IPS-18a (cell line): ENCODE data around the gene SIK1.
"Not testable (repeated sequence)": the region's sequence is repeated elsewhere in the genome, so short reads cannot be mapped to it uniquely, and the experiment has no call there.

ENCODE experiments used
- H3K27ac ChIP-seq: one replicate; pipeline ENCODE4 v1.5.1; 2013; ENCODE audit warnings: low read length
- H3K27me3 ChIP-seq: one replicate; pipeline ENCODE4 v1.6.1; 2013; ENCODE audit warnings: mild to moderate bottlenecking, low read length; ENCODE audit not compliant: control insufficient read depth, insufficient read depth
- H3K36me3 ChIP-seq: one replicate; pipeline ENCODE4 v1.6.1; 2013; ENCODE audit warnings: low read depth, low read length; ENCODE audit not compliant: control insufficient read depth
- H3K4me1 ChIP-seq: one replicate; pipeline ENCODE4 v1.6.1; 2013; ENCODE audit warnings: low read depth, low read length; ENCODE audit not compliant: control insufficient read depth
- H3K4me3 ChIP-seq: one replicate; pipeline ENCODE4 v1.5.1; 2013; ENCODE audit warnings: low read length
- H3K9ac ChIP-seq: one replicate; pipeline ENCODE4 v1.6.1; 2013; ENCODE audit warnings: mild to moderate bottlenecking, low read length, moderate library complexity
- H3K9me3 ChIP-seq: one replicate; pipeline ENCODE4 v1.6.1; 2013; ENCODE audit warnings: low read depth, low read length; ENCODE audit not compliant: control insufficient read depth

The SIK1 gene

DNA sequence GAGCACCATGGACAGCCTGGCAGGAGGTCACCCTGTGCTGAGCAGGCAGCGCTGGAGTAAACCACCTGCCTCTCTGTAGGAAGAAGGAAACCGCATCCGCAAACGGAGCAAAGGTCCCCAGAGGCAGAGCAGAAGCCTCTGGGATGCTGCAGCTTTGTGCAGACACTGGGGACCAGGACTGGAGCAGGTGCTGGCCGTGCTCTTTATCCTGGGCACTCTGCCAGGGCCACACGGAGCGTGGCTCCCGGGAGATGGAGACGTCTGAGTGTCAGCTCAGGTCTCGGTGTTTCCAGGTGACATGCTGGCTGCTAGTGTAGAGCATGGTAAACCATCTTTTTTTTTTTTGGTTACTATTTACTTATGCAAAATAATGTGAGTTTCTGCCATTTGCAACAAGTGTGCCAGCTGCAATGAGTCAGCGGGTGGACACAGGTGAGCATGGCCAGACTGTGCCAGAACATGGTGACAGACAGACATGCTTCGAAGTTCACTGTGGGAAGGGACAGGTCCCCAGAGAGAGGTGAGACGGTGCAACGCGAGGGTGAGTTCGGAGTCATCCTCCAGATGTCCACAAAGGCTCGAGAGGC is 4.0 kb upstream of the SIK1 start:
- H3K27me3 ChIP-seq, H3K36me3 ChIP-seq, H3K27ac ChIP-seq, H3K4me1 ChIP-seq, H3K4me3 ChIP-seq, H3K9ac ChIP-seq, H3K9me3 ChIP-seq: not testable (repeated sequence)

DNA sequence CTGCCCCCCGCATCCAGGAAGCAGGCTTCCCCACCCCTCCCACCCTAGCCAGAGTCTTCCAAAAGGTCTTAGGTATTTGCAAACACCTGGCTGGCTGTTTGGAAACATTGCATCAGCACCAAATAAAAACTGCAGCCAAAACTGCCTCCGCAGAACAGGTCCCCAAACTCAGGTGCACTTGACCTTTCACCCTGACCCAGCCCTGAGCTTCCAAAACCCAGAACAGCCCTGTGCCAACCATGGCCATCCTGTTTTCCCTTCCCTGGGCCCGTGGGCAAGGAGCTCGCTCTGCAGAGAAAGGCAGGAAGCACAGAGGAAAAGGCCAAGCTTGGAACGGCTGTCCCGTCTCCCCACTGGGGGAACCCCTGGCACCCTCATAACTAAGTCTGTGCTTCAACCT is 2.0 kb upstream of the SIK1 start:
- H3K27ac ChIP-seq, result not testable (repeated sequence)

DNA sequence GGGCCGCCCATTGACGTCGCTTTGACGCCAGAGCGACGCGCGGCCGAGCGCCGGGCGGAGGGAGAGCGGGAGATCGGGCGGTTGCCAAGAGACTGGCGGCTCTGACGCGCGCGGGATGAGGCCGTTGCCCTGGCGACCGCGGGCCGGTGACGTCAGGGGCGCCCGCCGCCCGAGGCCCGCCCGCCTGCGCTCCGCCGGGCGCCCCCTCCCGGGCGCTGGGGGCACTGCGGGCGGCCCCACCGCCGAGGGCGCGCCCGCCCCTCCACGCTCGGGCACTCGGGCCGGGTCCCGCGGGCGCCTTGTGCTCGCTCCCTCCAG is 270 bp upstream of the SIK1 start:
- not testable (repeated sequence) for H3K9ac ChIP-seq, H3K4me3 ChIP-seq, H3K36me3 ChIP-seq, H3K27ac ChIP-seq, H3K4me1 ChIP-seq, H3K27me3 ChIP-seq, H3K9me3 ChIP-seq

More for the DNA sequence above, 2.0 kb upstream of the SIK1 start:
- H3K27me3 ChIP-seq, H3K9me3 ChIP-seq, H3K4me1 ChIP-seq, H3K9ac ChIP-seq, H3K4me3 ChIP-seq, H3K36me3 ChIP-seq: not testable (repeated sequence)

DNA sequence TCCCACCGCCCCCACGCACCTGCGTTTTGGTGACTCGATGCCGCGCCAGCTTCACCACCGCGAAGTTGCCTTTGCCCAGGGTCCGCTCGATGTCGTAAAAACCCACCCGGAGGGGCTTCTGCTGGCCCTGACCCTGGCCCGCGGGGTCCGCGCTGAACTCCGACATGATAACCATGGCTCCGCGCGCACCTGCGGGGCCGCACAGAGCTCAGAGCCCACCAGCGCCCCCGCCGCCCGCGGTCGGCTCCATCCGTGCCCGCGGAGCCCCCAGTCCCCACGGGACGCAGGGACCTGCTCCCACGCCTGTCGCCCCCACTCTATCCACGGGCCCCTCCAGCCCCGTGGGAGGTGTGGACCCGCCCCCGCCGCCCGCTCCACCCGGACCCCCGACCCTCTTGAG is 927 bp downstream of the SIK1 start:
- H3K27ac ChIP-seq, H3K27me3 ChIP-seq, H3K9ac ChIP-seq: not testable (repeated sequence)

DNA sequence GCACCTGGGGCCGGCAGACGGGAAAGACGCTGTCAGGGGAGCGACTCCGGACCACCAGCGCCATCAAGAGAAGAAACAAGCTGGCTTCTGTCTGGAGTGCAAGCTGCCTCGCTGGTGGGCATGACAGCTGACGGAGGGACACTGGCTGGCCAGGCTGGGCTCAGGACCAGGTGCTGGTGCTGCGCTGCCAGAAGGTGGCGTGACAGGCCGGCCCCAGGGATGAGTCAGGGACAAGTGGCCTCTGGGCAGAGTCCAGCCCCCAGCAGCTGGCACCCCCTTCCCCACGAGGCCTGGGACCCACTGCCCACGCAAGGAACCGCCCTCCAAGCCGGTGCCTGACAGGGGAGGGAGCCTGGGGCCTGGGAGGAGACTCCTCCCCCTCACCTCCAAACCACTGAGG is 7.5 kb downstream of the SIK1 start:
- H3K27me3 ChIP-seq, H3K9ac ChIP-seq, H3K4me3 ChIP-seq, H3K9me3 ChIP-seq, H3K4me1 ChIP-seq, H3K27ac ChIP-seq, H3K36me3 ChIP-seq: not testable (repeated sequence)

More for the DNA sequence above, 927 bp downstream of the SIK1 start:
- H3K36me3 ChIP-seq, H3K4me3 ChIP-seq, H3K4me1 ChIP-seq, H3K9me3 ChIP-seq: not testable (repeated sequence)

- H3K4me1 ChIP-seq, H3K4me3 ChIP-seq, H3K36me3 ChIP-seq, H3K9me3 ChIP-seq, H3K9ac ChIP-seq, H3K27ac ChIP-seq, H3K27me3 ChIP-seq: not testable (repeated sequence)
Observed at GRCh38 chr21:43414576-43414975, 12.4 kb downstream of the SIK1 start.

GRCh38 chr21:43412020-43412788 is 14.7 kb downstream of the SIK1 start:
- H3K9ac ChIP-seq, H3K36me3 ChIP-seq, H3K27me3 ChIP-seq, H3K4me1 ChIP-seq, H3K4me3 ChIP-seq, H3K27ac ChIP-seq, H3K9me3 ChIP-seq: not testable (repeated sequence)

DNA sequence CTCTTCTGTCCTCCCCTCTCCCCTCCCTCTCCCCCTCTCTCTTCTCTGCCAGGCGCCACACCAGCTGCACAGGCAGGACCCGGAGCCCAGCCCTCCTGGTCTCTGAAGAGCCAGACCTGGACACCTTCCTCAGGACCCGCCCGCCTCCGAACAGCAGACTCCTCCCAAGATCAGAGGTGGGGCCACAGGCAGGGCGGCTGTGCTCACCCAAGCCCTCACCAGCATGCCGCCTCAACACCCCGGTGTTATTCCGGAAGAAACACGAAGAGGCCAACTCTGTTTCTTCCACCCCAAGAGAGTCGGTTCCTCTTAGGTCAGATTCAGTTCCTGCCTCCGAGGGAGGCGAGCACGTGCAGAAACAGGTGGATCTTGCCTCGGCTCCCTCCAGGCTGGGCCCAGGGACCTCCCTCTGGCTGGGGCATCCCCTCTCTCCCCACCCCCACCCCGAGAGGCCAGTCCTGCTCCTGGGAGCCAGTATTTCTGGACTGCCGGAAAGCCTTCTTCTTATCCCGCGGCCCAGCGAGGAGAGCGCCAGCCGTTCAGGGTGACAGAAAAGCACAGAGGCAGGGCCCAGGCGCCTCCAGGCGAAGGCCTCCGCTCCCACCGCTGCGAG is 16.4 kb downstream of the SIK1 start:
- H3K36me3 ChIP-seq, H3K27ac ChIP-seq, H3K4me3 ChIP-seq, H3K9ac ChIP-seq, H3K9me3 ChIP-seq, H3K4me1 ChIP-seq, H3K27me3 ChIP-seq: not testable (repeated sequence)

DNA sequence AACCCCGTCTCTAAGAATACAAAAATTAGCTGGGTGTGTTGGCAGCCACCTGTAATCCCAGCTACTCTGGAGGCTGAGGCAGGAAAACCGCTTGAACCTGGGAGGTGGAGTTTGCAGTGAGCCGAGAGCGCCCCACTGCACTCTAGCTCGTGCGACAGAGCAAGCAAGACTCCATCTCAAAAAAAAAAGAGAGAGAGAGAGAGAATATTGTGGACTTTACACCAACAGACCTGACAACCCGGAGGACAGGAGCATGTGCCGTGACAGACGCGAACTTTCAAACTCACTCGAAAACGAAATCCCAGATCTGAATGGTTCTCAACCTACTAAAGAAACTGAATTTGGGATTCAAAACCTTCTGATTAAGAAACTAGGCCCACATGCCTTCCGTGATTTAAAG is 19.8 kb downstream of the SIK1 start:
- not testable (repeated sequence) for H3K4me3 ChIP-seq, H3K4me1 ChIP-seq, H3K9me3 ChIP-seq, H3K27me3 ChIP-seq, H3K9ac ChIP-seq, H3K36me3 ChIP-seq, H3K27ac ChIP-seq

DNA sequence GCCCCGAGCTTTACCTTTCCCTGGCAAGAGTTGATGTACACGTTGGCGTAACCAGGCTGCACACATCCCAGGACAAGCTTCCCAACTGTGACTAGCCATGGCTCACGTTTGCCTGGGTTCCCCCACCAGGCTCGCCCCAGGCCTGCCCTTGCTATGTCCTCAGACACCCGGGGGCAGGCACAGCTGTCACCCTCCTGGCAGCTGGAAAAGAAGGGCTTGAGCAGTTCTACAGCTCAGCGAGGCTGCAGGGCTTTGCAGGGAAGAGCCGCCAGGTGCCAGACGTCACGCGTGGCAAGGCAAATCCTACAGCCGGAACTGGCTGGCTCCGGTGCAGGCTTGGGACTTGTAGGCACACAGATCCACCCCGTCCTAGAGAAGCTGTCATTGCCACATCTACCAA is 22.5 kb downstream of the SIK1 start:
- H3K9me3 ChIP-seq, H3K9ac ChIP-seq, H3K4me1 ChIP-seq, H3K27me3 ChIP-seq, H3K27ac ChIP-seq, H3K4me3 ChIP-seq, H3K36me3 ChIP-seq: not testable (repeated sequence)

DNA sequence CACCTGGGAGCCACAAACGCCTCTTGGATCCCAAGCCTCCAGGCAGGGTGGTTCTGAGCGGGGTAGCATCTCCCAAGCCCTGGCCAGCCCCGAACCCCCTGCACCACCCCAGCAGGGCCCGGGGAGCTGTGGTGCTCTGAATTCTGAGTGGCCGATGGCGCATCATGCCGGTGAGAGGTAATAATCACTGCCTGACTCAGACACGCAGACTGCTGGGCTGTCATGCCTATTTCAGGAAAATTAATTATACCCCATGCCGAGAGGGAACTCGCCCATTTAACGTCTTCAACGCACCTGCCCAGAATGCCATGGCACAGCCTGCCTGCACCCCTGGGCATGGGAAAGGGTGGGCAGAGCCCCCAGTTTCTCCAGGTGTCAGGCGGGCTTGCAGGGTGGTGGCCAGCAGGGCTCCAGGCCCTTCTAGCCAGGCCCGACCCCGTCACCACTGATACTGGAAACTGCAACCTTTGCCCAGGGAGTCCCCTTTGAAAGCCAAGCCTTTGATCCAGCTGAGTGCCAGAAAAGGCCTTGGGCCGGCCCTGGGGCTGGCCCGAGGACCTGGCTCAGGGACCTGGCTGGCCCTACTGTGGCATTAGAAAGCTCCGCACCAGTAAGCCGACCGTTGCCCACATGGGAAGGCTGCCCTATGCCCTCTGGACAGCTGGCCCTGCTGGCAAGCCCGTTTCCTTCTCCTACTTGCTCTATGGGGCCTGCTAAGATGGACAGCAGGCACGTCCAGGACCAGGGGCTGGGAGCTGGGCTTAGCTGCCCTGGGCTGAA is 23.1 kb downstream of the SIK1 start:
- H3K27me3 ChIP-seq, H3K4me3 ChIP-seq, H3K9ac ChIP-seq, H3K9me3 ChIP-seq, H3K4me1 ChIP-seq, H3K36me3 ChIP-seq, H3K27ac ChIP-seq: not testable (repeated sequence)

DNA sequence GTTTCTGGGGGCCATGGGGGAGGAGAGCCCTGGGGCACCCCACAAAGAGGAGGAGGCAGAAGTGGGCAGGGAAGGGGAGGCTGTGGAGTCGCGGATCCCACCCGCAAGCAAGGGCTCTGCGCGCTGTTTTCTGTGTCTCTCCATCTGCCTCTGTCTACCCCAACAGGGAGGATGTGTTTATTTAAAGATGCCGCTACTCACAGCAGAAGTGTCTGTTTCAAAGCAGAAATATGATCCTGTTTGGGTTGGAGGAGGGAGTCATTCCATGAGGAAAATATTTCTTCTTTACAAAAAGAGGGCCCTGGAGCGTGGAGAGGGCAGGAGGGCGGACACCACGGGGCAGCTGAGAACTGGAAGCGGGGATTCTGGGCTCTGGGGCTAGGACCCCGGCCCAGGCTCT is 25.8 kb downstream of the SIK1 start:
- not testable (repeated sequence) for H3K4me1 ChIP-seq, H3K9me3 ChIP-seq, H3K27ac ChIP-seq, H3K9ac ChIP-seq, H3K4me3 ChIP-seq, H3K27me3 ChIP-seq, H3K36me3 ChIP-seq
